GM10248 (cell line): Measurements from ENCODE around the gene SPRR4.
"Not testable (repeated sequence)": the region's sequence is repeated elsewhere in the genome, so short reads cannot be mapped to it uniquely, and the experiment has no call there.

ENCODE experiments used
- CTCF ChIA-PET: fragments of 300-600 bp; sonication (Branson Sonifier 250); formaldehyde crosslinking; extraction: SDS; loops from one replicate; lab custom pipeline; 2021; ENCODE audit warnings: antibody characterized with exemption; lab: Yijun Ruan, JAX
- POLR2A ChIA-PET: fragments of 350-650 bp; sonication (Branson Sonifier 250); formaldehyde crosslinking; extraction: SDS; loops from one replicate; lab custom pipeline; 2020; ENCODE audit warnings: antibody characterized with exemption; lab: Yijun Ruan, JAX
- DNase-seq: peaks from one replicate; pipeline ENCODE4 v3.0.0; 2012; ENCODE audit errors: extremely low spot score
- CTCF ChIP-seq: IDR thresholded peaks from 2 replicates; pipeline ENCODE4 v1.5.1; 2012; ENCODE audit warnings: mild to moderate bottlenecking, low read depth; ENCODE audit errors: extremely low read depth, missing control alignments, control extremely low read depth

Gene SPRR4

DNA sequence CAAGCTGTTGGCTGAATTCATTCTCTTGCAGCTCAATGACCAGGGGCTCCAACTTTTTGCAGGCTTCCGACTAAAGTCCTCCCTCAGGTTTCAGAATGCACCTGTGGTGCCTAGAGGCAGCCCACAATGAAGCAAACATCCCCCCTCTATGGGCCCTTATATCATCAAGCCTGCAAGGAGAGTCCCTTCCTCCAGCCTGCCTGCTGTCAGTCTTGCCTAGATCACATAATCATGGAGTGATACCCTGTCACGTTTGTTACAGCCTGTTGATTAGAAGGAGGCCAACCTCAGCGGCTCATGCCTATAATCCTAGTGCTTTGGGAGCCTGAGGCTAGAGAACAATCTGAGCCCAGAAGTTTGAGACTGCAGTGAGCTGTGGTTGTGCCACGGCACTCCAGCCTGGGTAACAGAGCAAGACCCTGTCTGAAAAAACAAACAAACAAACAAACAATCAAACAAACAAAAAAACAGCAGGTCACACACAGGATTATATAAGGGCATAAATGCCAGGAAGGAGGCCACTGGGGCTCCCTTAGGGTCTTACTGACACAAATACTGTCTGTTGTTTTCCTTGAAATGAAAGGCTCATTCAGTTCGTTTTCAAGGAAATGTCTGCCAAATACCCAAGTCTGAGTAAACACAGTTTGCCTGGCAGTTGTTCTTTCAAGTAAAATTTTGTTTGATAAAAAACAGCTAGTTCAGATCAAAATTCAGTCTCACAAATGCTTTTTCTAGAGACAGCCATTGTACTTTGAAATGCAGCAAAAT is 26.4 kb downstream of the SPRR4 start:
- no peak for TF ChIP-seq CTCF
- ChIA-PET CTCF (no interaction called here), POLR2A (no interaction called here)
- no peak for DNase-seq

DNA sequence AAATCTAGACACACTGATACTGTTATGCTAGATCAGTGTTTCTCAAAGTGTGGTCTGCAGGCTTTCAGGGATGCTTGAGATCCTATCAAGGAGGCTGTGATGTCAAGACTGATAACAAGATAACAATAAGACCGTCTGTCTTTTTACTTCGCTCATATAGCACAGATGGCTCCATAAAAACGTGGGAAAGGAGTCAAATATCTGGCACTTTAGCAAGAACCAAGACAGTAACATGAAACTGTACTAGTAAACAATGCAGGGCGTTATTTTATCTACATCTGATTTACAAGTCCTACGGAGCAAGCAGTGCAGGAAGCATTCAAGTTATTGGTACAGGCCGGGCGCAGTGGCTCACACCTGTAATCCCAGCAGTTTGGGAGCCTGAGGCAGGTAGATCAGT is 27.5 kb downstream of the SPRR4 start:
- ChIA-PET CTCF (no interaction called here), POLR2A (no interaction called here)
- no peak for DNase-seq
- TF ChIP-seq CTCF = no peak

DNA sequence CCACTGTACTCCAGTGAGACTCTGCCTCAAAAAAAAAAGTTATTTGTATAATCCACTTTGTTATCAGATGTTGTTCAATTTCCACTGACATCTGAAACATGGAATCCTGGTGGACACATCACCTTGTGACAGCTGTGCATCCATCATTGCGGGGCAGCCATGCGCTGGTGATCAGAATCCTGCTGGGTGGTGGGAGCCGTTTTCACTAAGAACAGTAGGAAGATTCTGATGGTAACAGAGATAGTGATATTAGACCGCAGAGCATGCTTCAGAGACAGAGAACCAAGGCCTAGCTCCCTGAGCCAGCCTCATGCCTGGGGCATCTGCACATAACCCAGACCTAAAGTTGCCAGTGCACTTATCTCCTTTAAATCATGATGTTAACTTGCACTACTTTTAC is 28.0 kb downstream of the SPRR4 start:
- no peak for TF ChIP-seq CTCF
- DNase-seq = no peak
- ChIA-PET POLR2A (no interaction called here), CTCF (interaction anchor here (1.3 kb wide), 1 partner anchor 33 kb away, joined by 3 read pairs; no protein-coding TSS in a partner anchor)

DNA sequence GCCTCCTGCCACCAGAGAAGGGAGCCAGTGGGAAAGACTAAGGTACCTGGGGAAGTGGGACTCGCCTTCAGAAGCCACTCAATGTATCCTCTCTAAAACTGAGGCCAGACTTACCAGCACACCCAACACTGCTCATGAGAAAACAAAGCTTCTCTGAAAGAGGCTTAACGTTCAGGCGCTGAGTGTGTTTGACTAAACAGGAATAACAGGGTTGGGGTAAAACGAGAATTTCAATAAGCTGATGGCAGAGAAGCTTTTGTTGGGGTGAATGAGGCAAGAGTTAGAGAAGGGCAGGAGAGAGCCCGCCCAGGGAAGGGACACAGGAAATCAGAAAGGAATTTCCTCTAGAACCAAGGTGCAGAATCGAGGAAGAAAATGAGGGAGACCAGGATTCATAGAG is 29.4 kb downstream of the SPRR4 start:
- CTCF ChIA-PET = interaction anchor here (1.1 to 1.5 kb wide), 4 partner anchors 9 to 34 kb away, joined by 3 to 4 read pairs (median 4); partner anchors contain the start of gene SPRR1A
- TF ChIP-seq CTCF = no peak
- POLR2A ChIA-PET = no interaction called here
- DNase-seq = no peak

GRCh38 chr1:153000294-153000693 is 29.8 kb downstream of the SPRR4 start:
- no peak for DNase-seq
- POLR2A ChIA-PET = no interaction called here
- TF ChIP-seq CTCF = no peak
- CTCF ChIA-PET = interaction anchor here (1.1 to 1.5 kb wide), 3 partner anchors 9 to 20 kb away, joined by 3 to 4 read pairs (median 4); partner anchors contain the start of gene SPRR1A

- POLR2A ChIA-PET = no interaction called here
- no peak for DNase-seq
- no peak for TF ChIP-seq CTCF
- CTCF ChIA-PET = interaction anchor here (1.5 kb wide), 1 partner anchor 8 kb away, joined by 4 read pairs; no protein-coding TSS in a partner anchor
These were observed 30.9 kb downstream of the SPRR4 start, which contains the start of gene SPRR3 for GRCh38 chr1:153001382-153001781. Gene SPRR3, plus strand, starts transcription at chr1:153001749. Its CDS starts 1,272 bp downstream, at chr1:153003021.

DNA sequence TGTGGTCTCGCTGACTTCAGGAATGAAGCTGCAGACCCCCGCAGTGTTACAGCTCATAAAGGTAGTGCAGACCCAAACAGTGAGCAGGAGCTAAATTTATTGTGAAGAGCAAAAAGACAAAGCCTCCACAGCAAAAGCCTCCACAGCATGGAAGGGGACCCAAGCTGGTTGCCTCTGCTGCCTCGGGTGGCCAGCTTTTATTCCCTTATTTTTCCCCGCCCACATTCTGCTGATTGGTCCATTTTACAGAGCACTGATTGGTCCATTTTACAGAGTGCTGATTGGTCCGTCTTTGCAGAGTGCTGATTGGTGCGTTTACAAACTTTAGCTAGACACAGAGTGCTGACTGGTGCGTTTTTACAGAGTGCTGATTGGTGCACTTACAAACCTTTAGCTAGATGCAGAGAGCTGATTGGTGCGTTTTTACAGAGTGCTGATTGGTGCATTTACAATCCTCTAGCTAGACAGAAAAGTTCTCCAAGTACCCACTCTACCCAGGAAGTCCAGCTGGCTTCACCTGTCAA is 40.8 kb downstream of the SPRR4 start:
- CTCF ChIA-PET, DNase-seq, POLR2A ChIA-PET: not testable (repeated sequence)

- POLR2A ChIA-PET, DNase-seq: not testable (repeated sequence)
- CTCF ChIA-PET = interaction anchor here (0.8 to 1.0 kb wide), 2 partner anchors 11 to 96 kb away, joined by 3 read pairs; no protein-coding TSS in a partner anchor
These were observed 51.4 kb downstream of the SPRR4 start for GRCh38 chr1:153021829-153022228.
